Loucy (cell line): Measurements from ENCODE around the gene P2RX3.

Source experiments
- H2AFZ ChIP-seq: fragments of 200-600 bp; sonication (generic); 2 replicates; pipeline ENCODE4 v1.6.0; 2016; ENCODE audit warnings: antibody characterized with exemption, mild to moderate bottlenecking, low read length, moderate library complexity
- H3F3A ChIP-seq: fragments of 200-600 bp; 2 replicates; pipeline ENCODE4 v1.6.0; 2016; ENCODE audit warnings: antibody characterized with exemption, low read depth, mild to moderate bottlenecking
- H3K27me3 ChIP-seq: fragments of 200-600 bp; sonication (generic); 2 replicates; pipeline ENCODE4 v1.6.1; 2014; ENCODE audit warnings: low read length, mild to moderate bottlenecking; ENCODE audit not compliant: insufficient read depth, poor library complexity, severe bottlenecking
- H3K36me3 ChIP-seq: fragments of 200-600 bp; sonication (generic); 2 replicates; pipeline ENCODE4 v1.6.1; 2016; ENCODE audit warnings: low read length; ENCODE audit not compliant: insufficient read depth
- H3K4me1 ChIP-seq: fragments of 200-600 bp; sonication (generic); 2 replicates; pipeline ENCODE4 v1.5.1; 2014; ENCODE audit warnings: low read length, mild to moderate bottlenecking; ENCODE audit not compliant: insufficient read depth, poor library complexity, severe bottlenecking
- H3K4me2 ChIP-seq: fragments of 200-600 bp; sonication (generic); 2 replicates; pipeline ENCODE4 v1.6.0; 2014; ENCODE audit warnings: antibody characterized with exemption, low read length, low read depth, mild to moderate bottlenecking; ENCODE audit not compliant: poor library complexity, severe bottlenecking
- H3K4me3 ChIP-seq: fragments of 200-600 bp; sonication (generic); 2 replicates; pipeline ENCODE4 v1.5.1; 2014; ENCODE audit warnings: low read length, mild to moderate bottlenecking, mixed read lengths; ENCODE audit not compliant: poor library complexity, severe bottlenecking
- H3K79me2 ChIP-seq: fragments of 200-600 bp; sonication (generic); 2 replicates; pipeline ENCODE4 v1.6.1; 2014; ENCODE audit warnings: low read length; ENCODE audit not compliant: insufficient read depth
- H3K9ac ChIP-seq: fragments of 200-600 bp; sonication (generic); 2 replicates; pipeline ENCODE4 v1.6.0; 2014; ENCODE audit warnings: mild to moderate bottlenecking, low read depth, low read length, moderate library complexity; ENCODE audit not compliant: poor library complexity, severe bottlenecking
- H3K9me2 ChIP-seq: fragments of 200-600 bp; sonication (generic); replicated peaks from 2 replicates; pipeline ENCODE4 v1.6.1; 2016; ENCODE audit warnings: low read depth, low read length, mixed read lengths
- H3K9me3 ChIP-seq: fragments of 200-600 bp; sonication (generic); 2 replicates; pipeline ENCODE4 v1.6.1; 2014; ENCODE audit warnings: mild to moderate bottlenecking, antibody characterized with exemption, low read length, low read depth; ENCODE audit not compliant: insufficient read depth
- H4K20me1 ChIP-seq: fragments of 200-600 bp; sonication (generic); 2 replicates; pipeline ENCODE4 v1.6.0; 2014; ENCODE audit warnings: antibody characterized with exemption, low read length, mild to moderate bottlenecking; ENCODE audit not compliant: insufficient read depth, poor library complexity, severe bottlenecking
- CTCF ChIP-seq: fragments of 200-600 bp; sonication (generic); conservative IDR thresholded peaks from 2 replicates; pipeline ENCODE4 v1.5.1; 2014; ENCODE audit warnings: mild to moderate bottlenecking, antibody characterized with exemption, low read length
- EZH2phosphoT487 ChIP-seq: fragments of 200-600 bp; IDR thresholded peaks from 2 replicates; pipeline ENCODE4 v1.6.1; 2018; ENCODE audit warnings: antibody characterized with exemption, mild to moderate bottlenecking, moderate library complexity, borderline replicate concordance

Gene P2RX3

GRCh38 chr11:57416436-57416835 lies 78.3 kb downstream of the P2RX3 start:
- no peaks in the 10 kb centered on the region for H3K9me2 ChIP-seq
- H3K4me3 ChIP-seq = no peak overlapping the region
- peaks cover 87% of the 10 kb centered on the region for H3K36me3 ChIP-seq
- no peaks in the 10 kb centered on the region for H3K9me3 ChIP-seq
- H3K27me3 ChIP-seq = no peaks in the 10 kb centered on the region
- H3K9ac ChIP-seq = no peak overlapping the region
- peaks cover 86% of the 10 kb centered on the region for H3K79me2 ChIP-seq
- no peaks in the 10 kb centered on the region for H3F3A ChIP-seq
- H4K20me1 ChIP-seq = peaks cover 76% of the 10 kb centered on the region
- no peak for TF ChIP-seq CTCF
- no peak for TF ChIP-seq EZH2phosphoT487
- H3K4me1 ChIP-seq = peaks cover 24% of the 10 kb centered on the region
- no peak overlapping the region for H2AFZ ChIP-seq
- peak overlapping the region; percentile 8 for H3K4me2 ChIP-seq

GRCh38 chr11:57417056-57417455 lies 78.9 kb downstream of the P2RX3 start:
- H3K4me1 ChIP-seq = peaks cover 30% of the 10 kb centered on the region
- TF ChIP-seq CTCF (no peak), EZH2phosphoT487 (no peak)
- H3K79me2 ChIP-seq = peaks cover 92% of the 10 kb centered on the region
- H3K9me3 ChIP-seq = no peaks in the 10 kb centered on the region
- H2AFZ ChIP-seq = no peak overlapping the region
- H3K27me3 ChIP-seq = no peaks in the 10 kb centered on the region
- H3F3A ChIP-seq = no peaks in the 10 kb centered on the region
- H4K20me1 ChIP-seq = peaks cover 77% of the 10 kb centered on the region
- H3K36me3 ChIP-seq = peaks cover 88% of the 10 kb centered on the region
- H3K9me2 ChIP-seq = no peaks in the 10 kb centered on the region
- H3K4me3 ChIP-seq = no peak overlapping the region
- no peak overlapping the region for H3K9ac ChIP-seq
- peak overlapping the region; percentile 6 for H3K4me2 ChIP-seq

- Histone ChIP-seq H2AFZ (no peak overlapping the region), H3K4me3 (no peak overlapping the region), H3F3A (no peaks in the 10 kb centered on the region), H3K4me1 (peaks cover 41% of the 10 kb centered on the region), H3K4me2 (peak overlapping the region; percentile 6), H3K36me3 (peaks cover 89% of the 10 kb centered on the region), H3K27me3 (no peaks in the 10 kb centered on the region), H3K9me3 (no peaks in the 10 kb centered on the region), H4K20me1 (peaks cover 81% of the 10 kb centered on the region), H3K9me2 (no peaks in the 10 kb centered on the region), H3K9ac (no peak overlapping the region), H3K79me2 (peaks cover 95% of the 10 kb centered on the region)
- TF ChIP-seq EZH2phosphoT487 (no peak), CTCF (no peak)
Observed at GRCh38 chr11:57418131-57418530, 80.0 kb downstream of the P2RX3 start.
